HG02571 (cell line): ENCODE results near the gene SRRM4.

Experiments used
- ATAC-seq: cut with Tn5 transposase; IDR thresholded peaks from one replicate; pipeline ENCODE4 v1.9.1; 2021; ENCODE audit warnings: mild to moderate bottlenecking, moderate library complexity; ENCODE audit not compliant: unreplicated experiment

Gene SRRM4

GRCh38 chr12:119183942-119184695 lies 202.8 kb downstream of the SRRM4 start:
- ATAC-seq = no peak

GRCh38 chr12:119195256-119195655 lies 213.9 kb downstream of the SRRM4 start:
- no peak for ATAC-seq

- no peak for ATAC-seq
Observed at GRCh38 chr12:119198440-119198839, 217.1 kb downstream of the SRRM4 start.

GRCh38 chr12:119200601-119201000 lies 219.3 kb downstream of the SRRM4 start:
- no peak for ATAC-seq

GRCh38 chr12:119201789-119202543 lies 220.6 kb downstream of the SRRM4 start:
- no peak for ATAC-seq

- no peak for ATAC-seq
Observed at GRCh38 chr12:119202544-119202943, 221.2 kb downstream of the SRRM4 start.

- ATAC-seq = no peak
Observed at GRCh38 chr12:119204131-119204530, 222.8 kb downstream of the SRRM4 start.

GRCh38 chr12:119204671-119205285 lies 223.4 kb downstream of the SRRM4 start:
- ATAC-seq = no peak

- ATAC-seq = no peak
Observed at GRCh38 chr12:119206348-119207062, 225.2 kb downstream of the SRRM4 start.

GRCh38 chr12:119207063-119207560 lies 225.8 kb downstream of the SRRM4 start:
- no peak for ATAC-seq

- ATAC-seq = no peak
Observed at GRCh38 chr12:119208626-119209061, 227.3 kb downstream of the SRRM4 start.

- ATAC-seq = no peak
Observed at GRCh38 chr12:119211884-119212283, 230.5 kb downstream of the SRRM4 start.
